IPS-20b (cell line): Measurements from ENCODE around the gene YWHAH.

Experiments used
- H3K27ac ChIP-seq: one replicate; pipeline ENCODE4 v1.5.1; 2013; ENCODE audit warnings: low read length
- H3K27me3 ChIP-seq: 2 replicates; pipeline ENCODE4 v1.6.1; 2013; ENCODE audit warnings: mild to moderate bottlenecking, low read length, inconsistent platforms; ENCODE audit not compliant: insufficient read depth
- H3K36me3 ChIP-seq: 2 replicates; pipeline ENCODE4 v1.6.1; 2013; ENCODE audit warnings: low read depth, mild to moderate bottlenecking, inconsistent platforms, low read length, moderate library complexity; ENCODE audit not compliant: insufficient read depth
- H3K4me1 ChIP-seq: 2 replicates; pipeline ENCODE4 v1.6.1; 2013; ENCODE audit warnings: mild to moderate bottlenecking, control low read depth, inconsistent platforms, low read length, moderate library complexity; ENCODE audit not compliant: insufficient read depth
- H3K4me3 ChIP-seq: 2 replicates; pipeline ENCODE4 v1.5.1; 2013; ENCODE audit warnings: mild to moderate bottlenecking, low read length, inconsistent platforms
- H3K9ac ChIP-seq: 2 replicates; pipeline ENCODE4 v1.6.1; 2013; ENCODE audit warnings: low read depth, mild to moderate bottlenecking, inconsistent platforms, low read length, moderate library complexity
- H3K9me3 ChIP-seq: 2 replicates; pipeline ENCODE4 v1.6.1; 2013; ENCODE audit warnings: mild to moderate bottlenecking, low read depth, low read length, inconsistent platforms; ENCODE audit not compliant: insufficient read depth

YWHAH gene

DNA sequence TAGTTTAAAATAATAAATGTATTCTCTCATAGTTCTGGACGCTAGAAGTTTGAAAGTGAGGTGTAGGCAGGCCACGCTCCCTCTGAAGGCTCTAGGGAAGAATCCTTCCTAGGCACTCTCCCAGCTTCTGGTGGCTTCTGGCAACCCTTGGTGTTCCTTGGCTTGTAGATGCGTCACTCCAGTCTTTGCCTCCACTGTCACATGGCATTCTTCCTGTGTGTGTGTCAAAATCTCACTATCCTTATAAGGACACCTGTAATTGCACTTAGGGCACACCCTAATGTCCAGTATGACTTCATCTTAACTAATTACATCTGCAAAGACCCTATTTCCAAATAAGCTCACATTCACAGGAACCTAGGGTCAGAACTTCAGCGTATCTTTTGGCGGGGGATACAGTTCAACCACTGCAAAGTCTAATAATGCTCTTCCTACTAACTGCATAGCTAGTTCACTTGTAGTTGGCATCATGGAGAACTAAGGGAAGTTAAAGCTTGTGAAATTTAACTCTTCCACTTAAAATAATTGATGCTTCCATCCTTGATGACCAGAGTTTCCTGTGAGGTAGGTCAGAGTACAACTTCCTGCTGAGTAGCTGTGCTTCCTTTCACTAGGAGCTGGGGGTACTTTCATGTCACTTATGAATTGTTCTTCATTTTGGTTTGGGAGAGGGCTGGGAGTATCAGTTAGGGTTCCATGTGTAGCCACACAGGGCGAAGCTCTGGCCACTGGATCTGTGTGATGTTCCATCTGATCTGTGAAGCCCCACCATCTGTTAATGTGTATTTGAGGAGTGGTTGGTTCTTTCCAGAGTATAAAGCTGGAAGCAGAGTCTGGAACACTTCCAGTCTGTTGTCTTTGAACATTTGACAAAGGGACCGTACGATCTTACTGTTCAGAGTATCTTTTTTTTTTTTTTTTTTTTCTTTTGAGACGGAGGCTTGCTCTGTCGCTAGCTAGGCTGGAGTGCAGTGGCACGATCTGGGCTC lies 10.5 kb downstream of the YWHAH start:
- Histone ChIP-seq H3K4me1 (peaks cover 18% of the 10 kb centered on the region; the same call in 1 of the 2 replicates), H3K9me3 (no peaks in the 10 kb centered on the region), H3K27me3 (no peaks in the 10 kb centered on the region), H3K36me3 (peaks cover 71% of the 10 kb centered on the region), H3K4me3 (no peak overlapping the region), H3K27ac (no peak overlapping the region), H3K9ac (no peak overlapping the region)

DNA sequence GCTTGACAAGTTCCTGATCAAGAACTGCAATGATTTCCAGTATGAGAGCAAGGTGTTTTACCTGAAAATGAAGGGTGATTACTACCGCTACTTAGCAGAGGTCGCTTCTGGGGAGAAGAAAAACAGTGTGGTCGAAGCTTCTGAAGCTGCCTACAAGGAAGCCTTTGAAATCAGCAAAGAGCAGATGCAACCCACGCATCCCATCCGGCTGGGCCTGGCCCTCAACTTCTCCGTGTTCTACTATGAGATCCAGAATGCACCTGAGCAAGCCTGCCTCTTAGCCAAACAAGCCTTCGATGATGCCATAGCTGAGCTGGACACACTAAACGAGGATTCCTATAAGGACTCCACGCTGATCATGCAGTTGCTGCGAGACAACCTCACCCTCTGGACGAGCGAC lies 12.0 kb downstream of the YWHAH start:
- Histone ChIP-seq H3K4me3 (no peak overlapping the region), H3K9me3 (no peaks in the 10 kb centered on the region), H3K4me1 (peaks cover 24% of the 10 kb centered on the region), H3K36me3 (peaks cover 57% of the 10 kb centered on the region), H3K9ac (no peak overlapping the region), H3K27me3 (no peaks in the 10 kb centered on the region), H3K27ac (no peak overlapping the region)

DNA sequence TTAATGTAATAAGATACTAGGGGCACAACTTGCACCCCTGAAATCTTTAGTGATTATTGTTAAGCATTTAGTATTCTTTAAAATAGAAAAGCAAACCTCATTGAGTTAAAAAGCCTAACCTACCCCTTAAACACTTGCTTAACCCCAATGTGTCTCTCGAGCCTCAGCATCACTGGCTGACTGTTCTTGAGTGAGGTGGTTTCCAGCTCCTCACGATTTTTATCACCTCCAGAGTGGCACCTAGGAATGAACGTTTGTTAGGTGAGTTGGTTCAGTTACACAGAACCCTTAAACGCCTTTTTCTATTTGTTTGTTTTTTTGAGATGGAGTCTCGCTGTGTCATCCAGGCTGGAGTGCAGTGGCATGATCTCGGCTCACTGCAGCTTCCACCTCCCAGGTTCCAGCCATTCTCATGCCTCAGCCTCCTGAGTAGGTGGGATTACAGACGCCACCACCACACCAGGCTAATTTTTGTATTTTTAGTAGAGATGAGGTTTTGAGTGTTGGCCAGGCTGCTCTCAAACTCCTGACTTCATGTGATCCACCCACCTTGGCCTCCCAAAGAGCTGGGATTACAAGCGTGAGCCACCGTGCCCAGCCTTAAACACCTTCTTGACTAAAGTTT lies 13.7 kb downstream of the YWHAH start:
- Histone ChIP-seq H3K4me3 (no peak overlapping the region), H3K9me3 (no peaks in the 10 kb centered on the region), H3K36me3 (peaks cover 41% of the 10 kb centered on the region), H3K27me3 (no peaks in the 10 kb centered on the region), H3K9ac (no peak overlapping the region), H3K4me1 (peaks cover 17% of the 10 kb centered on the region), H3K27ac (no peak overlapping the region)

DNA sequence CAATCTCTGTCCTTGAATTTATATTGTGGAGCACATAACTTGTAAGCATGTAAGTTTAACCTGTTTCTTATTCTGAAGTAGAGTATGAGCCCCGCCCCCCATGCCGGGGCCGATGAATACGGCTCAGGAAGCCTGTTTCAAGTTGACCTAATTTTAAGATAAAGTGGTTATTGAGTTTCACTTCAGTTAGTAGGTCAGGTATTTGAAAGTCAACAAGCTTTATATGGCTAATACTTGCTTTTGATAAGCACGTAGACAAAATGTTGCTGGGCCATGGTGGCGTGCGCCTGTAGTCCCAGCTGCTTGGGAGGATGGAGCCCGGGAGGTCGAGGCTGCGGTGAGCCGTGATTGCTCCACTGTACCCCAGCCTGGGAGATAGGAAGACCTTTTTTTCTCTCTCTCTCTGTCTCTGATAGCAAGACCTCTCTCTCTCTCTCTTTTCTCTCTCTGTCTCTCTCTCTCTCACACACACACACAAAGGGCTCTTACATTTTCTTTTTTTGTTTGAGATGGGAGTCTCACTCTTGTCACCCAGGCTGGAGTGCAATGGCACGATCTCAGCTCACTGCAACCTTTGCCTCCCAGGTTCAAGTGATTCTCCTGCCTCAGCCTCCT lies 14.4 kb downstream of the YWHAH start:
- no peaks in the 10 kb centered on the region for H3K9me3 ChIP-seq
- peaks cover 10% of the 10 kb centered on the region for H3K4me1 ChIP-seq
- no peak overlapping the region for H3K4me3 ChIP-seq
- H3K27me3 ChIP-seq, result no peaks in the 10 kb centered on the region
- no peak overlapping the region for H3K9ac ChIP-seq
- H3K36me3 ChIP-seq, result peaks cover 41% of the 10 kb centered on the region
- H3K27ac ChIP-seq, result no peak overlapping the region

GRCh38 chr22:31960767-31961166 lies 16.4 kb downstream of the YWHAH start:
- Histone ChIP-seq H3K9ac (no peak overlapping the region; the same call in 1 of the 2 replicates), H3K9me3 (no peaks in the 10 kb centered on the region), H3K36me3 (peaks cover 30% of the 10 kb centered on the region), H3K4me1 (peaks cover 8% of the 10 kb centered on the region), H3K27ac (no peak overlapping the region), H3K4me3 (no peak overlapping the region), H3K27me3 (no peaks in the 10 kb centered on the region)

- peaks cover 12% of the 10 kb centered on the region for H3K36me3 ChIP-seq
- H3K27ac ChIP-seq, result no peak overlapping the region
- H3K9me3 ChIP-seq, result no peaks in the 10 kb centered on the region
- no peak overlapping the region for H3K4me3 ChIP-seq
- H3K27me3 ChIP-seq, result no peaks in the 10 kb centered on the region
- H3K4me1 ChIP-seq, result peaks cover 8% of the 10 kb centered on the region
- H3K9ac ChIP-seq, result no peak overlapping the region
Measured at GRCh38 chr22:31962387-31963125, 18.2 kb downstream of the YWHAH start.

- H3K36me3 ChIP-seq, result no peaks in the 10 kb centered on the region
- peaks cover 9% of the 10 kb centered on the region for H3K27me3 ChIP-seq
- H3K27ac ChIP-seq, result no peak overlapping the region
Measured at GRCh38 chr22:31968022-31968421, 23.7 kb downstream of the YWHAH start.

GRCh38 chr22:31969789-31970489 lies 25.6 kb downstream of the YWHAH start:
- Histone ChIP-seq H3K36me3 (no peaks in the 10 kb centered on the region), H3K4me3 (peak overlapping the region; percentile 86), H3K4me1 (no peaks in the 10 kb centered on the region), H3K27ac (no peak overlapping the region), H3K9me3 (no peaks in the 10 kb centered on the region), H3K27me3 (peaks cover 13% of the 10 kb centered on the region), H3K9ac (peak overlapping the region; percentile 72; the same call in 1 of the 2 replicates)

More at GRCh38 chr22:31968022-31968421, 23.7 kb downstream of the YWHAH start:
- H3K4me3 ChIP-seq, result no peak overlapping the region
- no peaks in the 10 kb centered on the region for H3K9me3 ChIP-seq
- no peaks in the 10 kb centered on the region for H3K4me1 ChIP-seq
- H3K9ac ChIP-seq, result no peak overlapping the region

- peak overlapping the region; percentile 72; the same call in 1 of the 2 replicates for H3K9ac ChIP-seq
- peak overlapping the region; percentile 86 for H3K4me3 ChIP-seq
- no peaks in the 10 kb centered on the region for H3K4me1 ChIP-seq
- H3K27me3 ChIP-seq, result peaks cover 13% of the 10 kb centered on the region
- H3K36me3 ChIP-seq, result no peaks in the 10 kb centered on the region
- no peak overlapping the region for H3K27ac ChIP-seq
- H3K9me3 ChIP-seq, result no peaks in the 10 kb centered on the region
Measured at GRCh38 chr22:31970490-31971444, 26.4 kb downstream of the YWHAH start.

DNA sequence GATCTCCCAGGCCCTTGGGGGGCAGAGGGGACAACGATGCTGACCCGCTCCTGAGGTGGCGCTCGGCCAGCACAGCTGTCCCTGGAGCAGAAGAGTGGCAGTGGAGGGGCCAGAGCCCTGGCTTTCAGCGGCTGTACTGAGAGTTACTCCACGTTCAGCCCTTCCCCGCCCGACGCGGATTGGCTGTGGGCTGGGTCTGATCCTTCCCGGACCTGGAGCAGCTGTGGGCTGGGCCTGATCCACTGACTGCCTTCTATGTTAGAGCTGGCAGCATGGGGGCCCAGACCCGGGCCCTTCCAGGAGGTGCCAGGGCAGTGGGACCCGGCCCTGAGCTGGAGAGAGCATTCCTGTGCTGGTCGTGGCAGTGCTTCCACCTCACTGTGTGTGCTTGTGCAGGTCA lies 27.8 kb downstream of the YWHAH start:
- Histone ChIP-seq H3K4me1 (no peaks in the 10 kb centered on the region), H3K4me3 (no peak overlapping the region), H3K9me3 (no peaks in the 10 kb centered on the region), H3K9ac (no peak overlapping the region), H3K36me3 (no peaks in the 10 kb centered on the region), H3K27ac (no peak overlapping the region), H3K27me3 (peaks cover 13% of the 10 kb centered on the region)
